CD4-positive, alpha-beta T cell treated with Interleukin-2 at 100 ng/mL for 4 hours (primary cell): ENCODE data around the gene UBE2J2.

Experiments
- DNase-seq: peaks from one replicate; pipeline ENCODE4 v3.0.0-alpha.2; 2020; ENCODE audit warnings: low spot score

Gene UBE2J2

DNA sequence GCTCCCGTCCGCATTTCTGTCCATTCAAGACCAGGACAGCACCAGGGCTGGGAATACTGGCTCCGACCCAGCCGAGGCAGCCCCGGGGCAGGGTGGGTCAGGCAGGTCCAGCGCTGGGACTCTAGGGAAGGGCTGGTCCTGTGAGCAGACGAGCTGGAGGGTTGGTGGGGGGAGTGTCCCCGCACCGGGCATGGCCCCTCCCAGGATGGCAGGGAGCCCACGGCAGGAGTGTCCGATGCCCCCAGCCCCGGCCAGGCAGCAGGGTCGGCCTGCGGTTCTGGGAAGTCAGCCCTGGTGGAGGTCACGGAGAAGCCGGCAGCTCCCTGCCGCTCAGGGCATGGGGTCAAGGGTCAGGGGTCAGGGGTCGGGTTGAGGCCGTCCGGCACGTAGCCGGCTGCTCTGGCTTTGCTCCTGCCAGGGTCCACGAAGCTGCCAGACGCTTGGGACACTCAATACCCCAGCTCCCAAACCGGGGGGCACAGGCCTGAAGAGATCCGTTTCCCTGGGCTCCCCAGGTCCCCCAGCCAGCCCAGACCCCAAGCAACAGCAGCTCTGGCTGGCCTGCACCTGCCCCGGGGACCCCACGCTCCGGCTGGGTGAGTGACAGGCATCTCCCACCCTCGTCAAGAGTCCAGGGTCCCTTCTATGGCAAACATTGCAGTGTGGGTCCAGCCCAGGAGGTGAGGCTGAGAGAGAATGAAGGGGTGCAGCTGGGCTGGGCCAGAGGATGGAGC, 33.9 kb downstream of the UBE2J2 start:
- DNase-seq: no peak

- DNase-seq: no peak
These were observed 34.4 kb downstream of the UBE2J2 start for GRCh38 chr1:1239227-1239613.

DNA sequence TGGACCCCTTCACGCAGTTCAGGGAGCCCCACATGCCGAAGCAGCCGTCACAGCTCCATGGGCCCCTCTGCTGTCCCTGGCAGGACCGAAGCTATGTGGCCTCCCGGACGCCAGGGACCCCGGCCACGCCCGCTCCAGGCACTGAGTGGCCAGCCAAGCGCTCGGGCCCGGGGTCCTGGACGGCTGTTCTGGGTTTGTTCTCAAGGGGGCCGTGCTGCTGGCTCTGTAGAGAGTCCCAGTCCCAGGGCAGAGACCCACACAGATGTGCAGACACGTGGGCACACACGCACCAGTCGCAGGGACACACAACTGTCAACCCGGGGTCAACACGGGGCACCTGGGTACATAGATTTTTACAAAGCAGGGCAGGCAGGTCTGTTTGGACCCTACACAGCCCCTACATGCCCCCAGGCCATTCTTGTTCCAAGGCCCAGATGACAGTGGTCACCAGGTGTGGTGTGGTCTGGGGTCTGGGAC, 34.9 kb downstream of the UBE2J2 start:
- no peak for DNase-seq

DNA sequence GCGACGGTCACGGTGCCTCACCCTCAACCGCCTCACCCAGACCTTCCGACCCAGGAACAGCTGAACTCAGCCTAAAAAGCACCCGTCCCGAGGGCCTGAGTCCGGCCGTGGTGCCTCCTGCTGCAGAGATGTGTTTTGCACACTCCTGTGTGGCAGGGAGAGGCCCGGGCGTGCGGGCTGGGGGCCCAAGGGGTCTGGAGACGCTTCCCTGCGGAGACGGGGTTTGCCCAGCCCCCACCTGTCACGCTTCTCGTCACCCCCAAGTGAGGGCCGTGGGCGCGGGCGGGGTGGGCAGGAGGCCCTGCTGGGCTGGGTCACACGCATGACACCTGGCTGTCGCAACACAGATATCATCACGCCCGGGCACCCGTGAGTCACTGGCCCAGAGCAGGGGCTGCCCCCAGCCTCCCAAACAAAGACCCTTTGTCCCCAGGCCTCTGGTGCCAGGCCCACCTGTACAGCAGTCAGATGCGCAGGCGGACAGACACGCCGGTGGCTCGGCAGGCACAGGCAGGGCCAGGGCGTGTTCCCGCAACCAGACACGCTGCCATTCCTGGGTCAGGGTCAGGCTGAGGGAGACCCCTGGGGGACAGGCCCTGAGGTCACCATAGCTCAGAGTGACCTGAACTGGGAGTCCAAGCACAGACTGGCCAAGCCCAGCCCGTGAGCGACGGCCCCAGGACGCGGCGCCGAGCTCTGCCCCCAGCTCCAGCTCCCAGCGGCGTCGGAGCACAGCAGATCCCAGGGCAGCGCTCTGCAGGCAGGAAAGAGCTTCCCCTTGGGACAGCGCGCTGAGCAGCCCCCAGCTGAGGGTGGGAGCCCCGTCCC, 35.6 kb downstream of the UBE2J2 start:
- DNase-seq: no peak

DNA sequence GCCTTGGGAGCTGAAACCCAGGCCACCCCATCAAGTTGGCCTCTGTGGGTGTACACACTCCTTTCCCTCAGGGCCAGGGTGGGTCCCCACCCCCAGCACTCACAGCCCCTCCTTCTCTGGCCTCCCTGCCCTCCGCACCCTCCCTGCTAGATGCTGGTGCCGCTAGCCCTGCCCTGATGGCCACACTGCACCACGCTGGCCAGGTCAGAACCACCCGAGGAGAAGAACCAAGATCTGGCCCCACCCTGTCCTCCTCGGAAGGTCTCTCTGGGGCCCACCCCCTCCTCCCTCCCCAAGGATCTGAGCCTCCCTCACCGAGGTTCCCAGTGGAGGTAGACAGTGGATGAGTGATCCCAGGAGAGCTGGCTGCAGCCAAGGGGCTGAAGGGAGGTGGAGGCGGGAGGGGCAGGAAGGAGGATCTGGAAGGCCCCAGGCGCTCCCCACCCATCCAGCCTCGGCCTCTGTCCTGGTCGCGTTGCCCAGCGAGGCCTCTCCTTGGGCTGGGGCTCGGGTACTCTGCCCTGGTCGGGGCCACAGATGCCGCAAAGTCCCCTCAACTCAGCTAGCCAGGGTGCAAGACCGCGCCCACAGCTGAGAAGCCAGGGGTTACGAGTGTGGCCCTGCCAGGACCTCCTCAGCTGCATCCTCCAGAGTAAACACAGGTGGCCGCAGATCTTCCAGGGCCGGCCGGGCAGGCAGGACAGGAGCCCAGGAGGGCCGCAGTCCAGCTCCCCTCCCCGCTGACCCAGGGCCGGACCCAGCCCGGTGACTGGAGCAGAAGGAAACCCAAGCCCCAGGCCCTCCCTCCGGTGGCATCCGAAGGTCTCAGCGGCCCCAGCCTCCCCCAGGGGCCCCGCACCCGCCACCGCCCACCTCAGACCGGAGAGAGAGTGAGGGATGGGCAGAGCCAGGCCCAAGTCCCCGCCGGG, 36.4 kb downstream of the UBE2J2 start:
- DNase-seq: no peak

- no peak for DNase-seq
These were observed 37.4 kb downstream of the UBE2J2 start for GRCh38 chr1:1236176-1236763.

DNA sequence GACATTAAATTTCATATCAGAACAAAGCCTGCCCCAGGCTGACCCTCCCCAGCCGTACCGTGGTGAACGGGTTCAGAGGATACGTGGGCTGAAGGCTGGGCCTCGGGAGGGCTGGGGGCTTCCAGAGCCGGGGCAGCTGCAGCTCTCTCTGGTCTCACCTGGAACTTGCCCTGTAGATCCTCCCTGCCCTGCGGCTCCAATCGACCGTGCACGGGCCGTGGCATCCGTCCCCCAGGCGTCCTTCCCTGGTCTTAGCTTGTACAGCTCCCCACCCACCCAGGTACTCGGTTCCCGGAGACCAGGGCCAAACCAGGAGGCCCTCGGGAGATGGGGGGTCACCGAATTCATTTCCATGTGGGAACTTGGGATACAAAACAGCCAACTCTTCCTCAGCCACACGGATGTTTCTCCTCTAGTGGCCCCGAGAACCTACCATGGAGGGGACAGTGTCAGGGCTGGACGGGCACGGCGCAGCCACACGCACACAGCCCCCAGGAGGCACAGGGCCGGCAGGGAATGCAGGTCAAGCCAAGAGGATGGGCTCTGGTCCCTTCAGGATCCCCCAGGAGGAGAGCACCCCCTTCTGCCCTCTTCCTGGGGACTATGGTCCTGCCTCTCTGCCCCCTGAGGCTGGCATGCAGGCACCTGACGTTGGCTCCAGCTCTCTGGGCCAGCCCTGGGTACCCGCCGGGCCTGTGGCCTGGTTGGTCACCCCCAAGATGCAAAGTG, 38.5 kb downstream of the UBE2J2 start:
- DNase-seq: no peak

DNA sequence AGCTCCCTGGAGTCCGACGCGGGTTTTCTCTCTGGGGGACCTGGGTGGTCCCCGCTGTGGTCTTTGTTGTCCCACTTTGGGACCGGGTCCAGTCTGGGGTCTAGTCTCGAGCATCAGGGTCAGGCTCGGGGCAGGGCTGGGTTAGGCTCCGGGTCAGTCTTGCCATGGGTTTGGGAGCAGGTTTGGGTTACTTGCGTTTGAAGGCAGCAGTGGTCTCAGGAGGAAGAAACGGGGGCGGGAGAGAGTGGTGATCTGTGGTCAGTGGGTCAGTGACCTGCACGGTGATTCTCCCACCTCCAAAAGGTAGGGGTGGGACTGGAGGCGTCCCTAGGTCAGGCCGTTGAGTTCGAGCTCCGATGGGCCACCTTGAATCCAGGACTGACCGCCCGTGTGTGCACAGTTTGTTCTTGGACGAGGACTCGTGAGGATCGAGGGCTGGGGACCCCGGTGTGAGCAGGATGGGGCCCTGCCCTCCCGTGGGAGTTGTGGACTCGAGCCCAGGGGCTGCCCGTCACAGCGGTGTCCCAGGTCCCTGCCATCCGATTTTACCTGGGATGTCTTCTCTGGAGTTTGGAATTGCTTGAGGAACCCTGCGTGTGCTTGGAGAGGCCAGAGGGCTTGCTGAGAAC, 39.4 kb downstream of the UBE2J2 start:
- DNase-seq: no peak

DNA sequence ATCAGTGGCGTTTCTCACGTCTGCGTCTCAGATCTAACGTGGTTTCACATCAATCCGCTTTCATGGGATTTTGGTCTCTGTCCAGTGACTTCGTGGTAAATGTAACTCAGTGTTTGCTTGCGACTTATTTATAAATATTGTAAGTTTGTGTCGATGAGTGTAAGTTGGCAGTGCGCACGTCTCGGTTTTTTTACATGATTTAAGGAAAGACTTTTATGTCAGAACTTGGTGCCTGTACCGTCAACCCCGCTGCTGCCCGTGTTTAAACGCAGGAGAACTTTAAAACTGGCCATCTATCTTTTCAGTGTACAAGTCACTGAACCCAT, 40.1 kb downstream of the UBE2J2 start:
- no peak for DNase-seq

- no peak for DNase-seq
These were observed 40.7 kb downstream of the UBE2J2 start for GRCh38 chr1:1232796-1233566.

- no peak for DNase-seq
These were observed 41.4 kb downstream of the UBE2J2 start, which contains the start of gene B3GALT6 for GRCh38 chr1:1232208-1232795. B3GALT6 (plus strand) TSS chr1:1232237; CDS start chr1:1232279, 42 bp downstream.

DNA sequence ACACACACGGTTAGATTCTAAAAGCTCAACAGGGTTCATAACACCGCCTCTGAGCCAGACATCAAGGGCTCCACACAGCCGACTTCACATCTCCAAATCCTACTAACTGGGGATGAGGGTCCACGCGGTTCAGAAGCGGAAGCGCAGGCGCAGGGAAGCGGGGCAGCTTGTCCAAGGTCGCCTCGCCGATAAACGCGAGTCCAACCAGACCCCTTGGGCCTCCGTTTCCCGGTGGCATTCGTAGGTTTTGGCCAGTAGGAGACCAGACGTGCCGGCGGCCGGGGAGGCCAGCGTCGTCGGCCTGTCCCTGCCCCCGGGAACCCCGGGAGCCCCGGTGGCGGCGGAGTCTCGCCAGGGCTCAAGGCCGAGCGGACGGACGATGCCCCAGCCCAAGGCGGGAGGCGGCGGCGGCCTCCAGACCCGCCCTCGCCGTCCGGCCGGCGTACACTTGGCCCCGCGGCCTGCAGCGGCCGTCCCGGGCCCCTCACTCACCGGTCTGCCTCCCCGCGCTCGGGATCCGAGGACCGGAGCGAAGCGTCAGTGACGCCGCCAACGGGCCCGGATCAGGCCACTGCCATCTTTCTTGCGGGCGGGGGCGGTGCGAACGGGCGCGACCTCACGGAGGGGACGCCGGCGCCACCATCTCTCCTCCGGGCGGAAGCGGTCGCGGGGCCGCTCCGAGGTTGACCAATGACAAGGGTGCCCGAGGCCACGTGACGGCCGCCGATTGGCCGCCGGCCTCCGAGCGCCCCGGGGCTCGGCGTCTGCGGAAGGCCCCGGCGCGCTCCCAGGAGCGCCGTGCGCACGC, 42.0 kb downstream of the UBE2J2 start, which contains the start of gene SDF4:
Gene SDF4 (minus strand): TSS at position 602 of the 808 bp plus-strand sequence. CDS start 3,229 bp downstream, outside the sequence.
- DNase-seq: peak; percentile 97

GRCh38 chr1:1230656-1231399, 42.8 kb downstream of the UBE2J2 start:
- DNase-seq: no peak

- no peak for DNase-seq
These were observed 43.9 kb downstream of the UBE2J2 start for GRCh38 chr1:1229770-1230169.

GRCh38 chr1:1228596-1229321, 44.9 kb downstream of the UBE2J2 start:
- no peak for DNase-seq

DNA sequence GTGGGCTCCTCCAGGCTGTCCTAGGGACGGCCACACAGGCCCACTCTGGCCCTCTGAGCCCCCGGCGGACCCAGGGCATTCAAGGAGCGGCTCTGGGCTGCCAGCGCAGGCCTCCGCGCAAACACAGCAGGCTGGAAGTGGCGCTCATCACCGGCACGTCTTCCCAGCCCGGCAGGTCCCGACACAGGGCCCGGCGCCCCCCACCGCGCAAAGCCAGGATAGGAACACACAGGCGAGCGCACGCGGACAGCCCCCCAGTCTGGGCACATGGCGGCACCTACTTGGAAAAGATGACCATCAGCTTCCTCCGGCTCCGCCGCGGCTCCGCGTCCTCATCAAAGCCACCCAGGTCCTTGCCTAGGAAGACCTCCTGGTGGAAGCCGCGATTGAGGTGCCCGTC, 45.5 kb downstream of the UBE2J2 start:
- DNase-seq: no peak

GRCh38 chr1:1227386-1227785, 46.3 kb downstream of the UBE2J2 start:
- DNase-seq: no peak
